ENCODE measurements around the gene RTN4IP1.

DNA sequence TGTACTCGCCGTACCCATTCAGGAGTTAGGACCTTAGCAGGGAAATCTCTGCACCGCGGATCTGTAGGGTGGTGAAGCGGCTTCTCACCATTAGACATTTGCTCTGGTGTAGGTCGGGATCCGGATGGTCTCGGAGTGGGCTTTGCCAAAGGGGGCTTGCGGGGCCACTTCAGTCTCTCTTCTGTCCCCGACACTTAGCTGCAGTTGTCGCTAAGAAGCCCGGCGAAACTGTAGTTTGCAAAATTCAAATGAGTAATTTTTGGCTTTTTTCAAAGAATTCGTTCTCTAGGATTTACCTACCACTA, 513 bp upstream of the RTN4IP1 start:
- TF ChIP-seq, protein P1, sequence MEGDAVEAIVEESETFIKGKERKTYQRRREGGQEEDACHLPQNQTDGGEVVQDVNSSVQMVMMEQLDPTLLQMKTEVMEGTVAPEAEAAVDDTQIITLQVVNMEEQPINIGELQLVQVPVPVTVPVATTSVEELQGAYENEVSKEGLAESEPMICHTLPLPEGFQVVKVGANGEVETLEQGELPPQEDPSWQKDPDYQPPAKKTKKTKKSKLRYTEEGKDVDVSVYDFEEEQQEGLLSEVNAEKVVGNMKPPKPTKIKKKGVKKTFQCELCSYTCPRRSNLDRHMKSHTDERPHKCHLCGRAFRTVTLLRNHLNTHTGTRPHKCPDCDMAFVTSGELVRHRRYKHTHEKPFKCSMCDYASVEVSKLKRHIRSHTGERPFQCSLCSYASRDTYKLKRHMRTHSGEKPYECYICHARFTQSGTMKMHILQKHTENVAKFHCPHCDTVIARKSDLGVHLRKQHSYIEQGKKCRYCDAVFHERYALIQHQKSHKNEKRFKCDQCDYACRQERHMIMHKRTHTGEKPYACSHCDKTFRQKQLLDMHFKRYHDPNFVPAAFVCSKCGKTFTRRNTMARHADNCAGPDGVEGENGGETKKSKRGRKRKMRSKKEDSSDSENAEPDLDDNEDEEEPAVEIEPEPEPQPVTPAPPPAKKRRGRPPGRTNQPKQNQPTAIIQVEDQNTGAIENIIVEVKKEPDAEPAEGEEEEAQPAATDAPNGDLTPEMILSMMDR (conservative IDR thresholded peaks at IDR 0.05): no peak
- peak; percentile 52 for TF ChIP-seq ZFX (IDR thresholded peaks at IDR 0.05)
